ENCODE data around the gene GALNS. TPM values are rescaled to one million over a fixed set of nuclear protein-coding genes. Genes with fewer than 3 reads are reported as not detected.

The GALNS gene
- total and polyA plus RNA-seq, 7 donors = 4.8 to 15.4 (median 10.4) TPM

DNA sequence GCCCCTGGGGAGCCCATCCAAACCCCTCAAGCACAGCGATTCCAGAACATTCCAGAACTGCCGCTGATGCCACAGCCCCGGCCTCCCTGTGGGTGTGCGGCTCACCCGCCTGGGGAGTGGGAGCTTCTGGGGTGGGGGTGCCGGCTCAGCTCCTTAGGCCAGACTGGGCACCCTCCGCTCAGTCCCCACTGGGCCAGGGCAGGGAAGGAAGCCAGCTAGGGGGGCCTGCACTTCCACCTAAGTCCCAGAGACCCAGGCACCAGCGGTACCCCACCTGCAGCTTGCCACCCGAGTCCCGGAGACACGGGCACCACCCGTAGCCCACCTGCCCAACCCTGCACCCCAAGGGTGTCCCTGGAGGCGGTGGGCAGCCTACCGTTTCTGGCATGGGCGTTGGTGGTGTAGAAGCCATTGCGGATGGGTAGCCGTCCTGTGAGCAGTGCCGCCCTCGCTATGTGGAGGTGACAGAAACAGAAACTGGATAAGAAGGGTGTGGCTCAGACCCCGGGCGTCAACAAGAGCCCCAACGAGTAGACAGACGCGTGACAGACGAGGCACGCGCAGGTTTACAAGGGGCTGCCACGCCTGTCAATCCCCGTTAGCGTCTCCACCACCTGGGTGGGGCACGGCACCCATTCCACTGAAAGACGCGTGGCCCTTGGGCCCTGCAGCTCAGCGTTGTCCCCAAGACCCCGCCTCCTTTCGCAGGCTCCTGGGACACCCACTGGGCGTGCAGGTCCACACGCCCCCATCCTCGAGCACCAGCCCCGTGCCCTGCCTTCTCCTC lies 15.0 kb downstream of the GALNS start:
- Histone ChIP-seq H3K36me3 (ENCODE audit: insufficient read depth in 1 of 2, low read depth in 1 of 2) (peaks cover 0 to 19% of the 10 kb centered on the region in 2 donors), H3K4me3 (no peak overlapping the region), H3K27me3 (ENCODE audit: insufficient read depth in 3 of 3, low read length in 2 of 3) (no peaks in the 10 kb centered on the region), H3K27ac (no peak overlapping the region), H3K4me1 (no peaks in the 10 kb centered on the region), H3K9me3 (no peaks in the 10 kb centered on the region)
- no peak for DNase-seq
- TF ChIP-seq, protein P1, sequence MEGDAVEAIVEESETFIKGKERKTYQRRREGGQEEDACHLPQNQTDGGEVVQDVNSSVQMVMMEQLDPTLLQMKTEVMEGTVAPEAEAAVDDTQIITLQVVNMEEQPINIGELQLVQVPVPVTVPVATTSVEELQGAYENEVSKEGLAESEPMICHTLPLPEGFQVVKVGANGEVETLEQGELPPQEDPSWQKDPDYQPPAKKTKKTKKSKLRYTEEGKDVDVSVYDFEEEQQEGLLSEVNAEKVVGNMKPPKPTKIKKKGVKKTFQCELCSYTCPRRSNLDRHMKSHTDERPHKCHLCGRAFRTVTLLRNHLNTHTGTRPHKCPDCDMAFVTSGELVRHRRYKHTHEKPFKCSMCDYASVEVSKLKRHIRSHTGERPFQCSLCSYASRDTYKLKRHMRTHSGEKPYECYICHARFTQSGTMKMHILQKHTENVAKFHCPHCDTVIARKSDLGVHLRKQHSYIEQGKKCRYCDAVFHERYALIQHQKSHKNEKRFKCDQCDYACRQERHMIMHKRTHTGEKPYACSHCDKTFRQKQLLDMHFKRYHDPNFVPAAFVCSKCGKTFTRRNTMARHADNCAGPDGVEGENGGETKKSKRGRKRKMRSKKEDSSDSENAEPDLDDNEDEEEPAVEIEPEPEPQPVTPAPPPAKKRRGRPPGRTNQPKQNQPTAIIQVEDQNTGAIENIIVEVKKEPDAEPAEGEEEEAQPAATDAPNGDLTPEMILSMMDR (IDR thresholded peaks at IDR 0.05) = no peak
- 93 to 94% (median 94%) methylated on average over 40 of the region's 40 CpGs for WGBS, 3 donors
- ATAC-seq = no peak
- intact Hi-C loops (cut with DNase I) = no loop called here

DNA sequence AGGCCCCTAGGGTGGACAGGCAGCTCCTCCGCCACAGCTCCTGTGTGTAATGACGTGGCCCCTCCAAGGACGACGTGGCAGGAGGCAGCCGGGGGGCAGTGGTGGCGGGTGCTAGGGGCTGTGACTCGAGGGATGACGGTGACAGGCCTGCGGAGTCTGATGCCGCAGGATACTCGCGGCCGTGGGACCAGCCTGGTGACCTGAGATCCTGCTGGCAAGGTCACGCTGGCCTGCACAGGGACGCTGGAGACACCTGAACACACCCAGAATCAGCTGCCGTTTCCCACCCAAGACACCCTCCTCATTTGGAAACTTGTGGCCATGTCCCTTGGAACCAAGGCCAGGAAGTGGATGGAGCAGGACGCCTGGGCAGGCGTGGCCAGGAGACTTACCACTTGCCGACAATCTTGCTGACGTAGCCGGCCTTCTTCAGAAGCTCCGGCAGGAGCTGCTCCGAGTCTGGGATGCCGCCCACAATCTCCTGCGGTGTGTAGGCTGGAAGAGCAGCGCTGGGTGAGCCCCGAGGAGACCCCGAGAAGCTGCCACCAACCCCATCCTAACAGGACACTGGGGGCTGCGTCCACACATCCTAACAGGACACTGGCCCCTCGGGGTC lies 16.0 kb downstream of the GALNS start:
- no peak overlapping the region for H3K4me3 ChIP-seq
- ATAC-seq (no peak), DNase-seq (no peak)
- H3K9me3 ChIP-seq = no peaks in the 10 kb centered on the region
- TF ChIP-seq, protein P1 (IDR thresholded peaks at IDR 0.05) = no peak
- H3K27me3 ChIP-seq (ENCODE audit: insufficient read depth in 3 of 3, low read length in 2 of 3) = no peaks in the 10 kb centered on the region
- intact Hi-C loops (cut with DNase I) = no loop called here
- H3K27ac ChIP-seq = no peak overlapping the region
- no peaks in the 10 kb centered on the region for H3K4me1 ChIP-seq
- H3K36me3 ChIP-seq (ENCODE audit: insufficient read depth in 1 of 2, low read depth in 1 of 2) = peaks cover 0 to 19% of the 10 kb centered on the region in 2 donors
- WGBS, 3 donors = 92 to 94% (median 94%) methylated on average over 30 of the region's 30 CpGs

DNA sequence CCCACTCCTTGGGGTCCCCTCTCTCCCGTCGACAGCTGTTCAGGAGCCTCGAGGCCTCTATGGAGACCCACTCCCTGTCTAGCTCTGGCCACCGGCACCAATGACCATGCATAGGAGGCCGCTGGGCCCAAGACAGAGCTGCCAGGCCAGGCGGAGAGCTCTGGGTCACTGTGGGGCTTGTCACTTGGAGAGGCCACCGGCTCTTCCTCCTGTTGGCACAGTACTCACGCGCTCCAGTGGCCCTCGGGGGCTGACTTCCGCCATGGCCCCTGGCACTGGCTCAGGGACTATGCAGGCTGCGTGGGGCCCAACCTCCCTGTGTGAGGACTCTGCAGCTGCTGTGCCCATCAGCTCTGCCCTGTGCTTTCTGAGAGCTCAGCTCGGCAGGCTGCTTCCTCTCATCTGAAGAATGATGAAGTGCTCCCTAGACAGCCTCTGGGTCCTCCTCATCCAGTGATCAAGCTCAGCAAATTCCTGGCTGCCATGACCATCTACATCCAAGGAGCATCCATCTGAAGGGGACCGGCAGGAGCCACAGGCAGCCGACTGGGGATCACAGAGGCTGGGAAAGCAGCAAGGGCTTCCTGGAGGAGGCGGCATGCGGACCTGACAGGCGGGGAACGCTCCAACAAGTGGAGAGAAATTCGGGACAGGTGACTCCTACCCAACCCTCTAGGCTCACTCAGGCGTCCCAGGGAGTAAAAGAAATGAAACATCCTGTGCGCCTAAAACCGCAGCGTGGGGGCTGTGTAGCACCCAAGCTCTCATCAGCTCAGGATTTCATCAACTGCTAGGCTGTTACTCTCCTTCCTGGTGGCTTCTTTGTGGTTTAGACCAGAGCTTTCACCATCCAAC lies 16.8 kb downstream of the GALNS start:
- Histone ChIP-seq H3K9me3 (no peaks in the 10 kb centered on the region), H3K27me3 (ENCODE audit: insufficient read depth in 3 of 3, low read length in 2 of 3) (no peaks in the 10 kb centered on the region), H3K27ac (no peak overlapping the region), H3K4me3 (no peak overlapping the region), H3K4me1 (no peaks in the 10 kb centered on the region), H3K36me3 (ENCODE audit: insufficient read depth in 1 of 2, low read depth in 1 of 2) (peaks cover 0 to 25% of the 10 kb centered on the region in 2 donors)
- TF ChIP-seq, protein P1 (IDR thresholded peaks at IDR 0.05) = no peak
- no peak for DNase-seq
- 83 to 89% (median 86%) methylated on average over 24 of the region's 24 CpGs for WGBS, 3 donors
- no peak for ATAC-seq
- intact Hi-C loops (cut with DNase I) = no loop called here

DNA sequence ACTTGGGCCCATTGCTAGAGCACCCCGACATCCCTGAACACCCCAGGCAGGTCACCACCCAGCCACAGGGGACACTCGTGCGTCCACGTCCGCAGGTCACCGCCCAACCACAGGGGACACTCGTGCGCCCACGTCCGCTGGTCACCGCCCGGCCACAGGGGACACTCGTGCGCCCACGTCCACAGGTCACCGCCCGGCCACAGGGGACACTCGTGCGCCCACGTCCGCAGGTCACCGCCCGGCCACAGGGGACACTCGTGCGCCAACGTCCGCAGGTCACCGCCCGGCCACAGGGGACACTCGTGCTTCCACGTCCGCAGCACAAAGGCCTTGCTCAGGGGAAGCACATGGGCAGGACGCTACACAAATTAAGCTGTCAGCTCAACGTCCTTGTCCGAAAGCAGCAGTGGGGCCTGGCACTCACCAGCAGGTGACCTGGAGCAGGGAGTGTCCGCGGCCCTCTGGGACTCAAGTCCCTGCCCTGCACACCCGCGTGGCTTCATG lies 17.7 kb downstream of the GALNS start:
- Histone ChIP-seq H3K4me3 (no peak overlapping the region), H3K27ac (no peak overlapping the region), H3K27me3 (ENCODE audit: insufficient read depth in 3 of 3, low read length in 2 of 3) (no peaks in the 10 kb centered on the region), H3K36me3 (ENCODE audit: insufficient read depth in 1 of 2, low read depth in 1 of 2) (peaks cover 0 to 28% of the 10 kb centered on the region in 2 donors), H3K4me1 (no peaks in the 10 kb centered on the region), H3K9me3 (no peaks in the 10 kb centered on the region)
- DNase-seq (no peak), ATAC-seq (peak in 1 of 4 donors; percentile 8)
- TF ChIP-seq, protein P1 (IDR thresholded peaks at IDR 0.05) = no peak
- 87 to 92% (median 91%) methylated on average over 34 to 39 of the region's 39 CpGs for WGBS, 3 donors
- intact Hi-C loops (cut with DNase I) = no loop called here
